Coronary artery (tissue), 2 donors: Measurements from ENCODE around the gene MEIS1.

Source experiments
- DNase-seq: peaks from one replicate; pipeline ENCODE4 v3.0.0-alpha.2; 2017; ENCODE audit warnings: low spot score
- H3K27ac ChIP-seq, 2 donors: fragments of 200-600 bp; sonication (generic); one replicate each; pipeline ENCODE4 v1.5.1; 2016 to 2019
- H3K4me3 ChIP-seq: fragments of 200-600 bp; sonication (generic); 2 replicates; pipeline ENCODE4 v1.5.1; 2016; ENCODE audit warnings: mild to moderate bottlenecking, moderate library complexity
- CTCF ChIP-seq: fragments of 200-600 bp; sonication (generic); IDR thresholded peaks from one replicate; pipeline ENCODE4 v1.5.1; 2019; ENCODE audit warnings: antibody characterized with exemption

Gene MEIS1

DNA sequence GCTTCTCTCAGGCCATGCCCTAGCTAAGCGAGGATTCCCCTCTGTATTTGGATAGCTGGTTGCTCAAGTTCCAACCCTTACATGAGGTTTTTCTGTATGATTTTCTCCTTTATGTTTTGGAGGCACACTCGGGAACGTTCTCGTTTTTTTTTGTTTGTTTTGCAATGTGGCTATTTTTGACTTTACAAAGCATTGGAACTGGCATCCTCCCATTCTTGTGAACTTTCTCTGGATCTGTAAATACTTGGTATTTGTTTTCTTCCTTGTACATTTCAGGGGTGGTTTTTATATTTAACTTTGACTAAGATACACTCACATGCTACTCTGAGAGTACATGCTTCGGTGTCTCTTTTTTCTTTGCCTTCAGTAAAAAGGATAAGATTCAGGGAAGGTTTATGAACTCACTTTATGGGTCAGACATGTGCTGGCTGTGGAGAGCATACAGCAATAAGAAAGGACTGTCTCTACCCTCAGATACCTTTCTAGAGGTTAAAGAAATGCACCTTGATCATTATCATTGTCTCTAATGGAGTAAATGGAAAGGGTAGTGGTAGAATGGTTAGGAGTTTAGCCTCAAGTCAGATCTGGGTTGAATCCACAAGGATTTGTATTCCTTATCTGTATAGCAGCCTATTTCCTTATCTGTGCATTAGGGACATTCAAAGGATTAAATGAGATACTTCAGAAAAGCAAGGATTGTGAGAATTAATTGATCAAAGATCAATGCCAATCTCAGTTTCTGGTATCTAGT is 61.9 kb downstream of the MEIS1 start:
- no peak for TF ChIP-seq CTCF
- DNase-seq, result no peak
- Histone ChIP-seq H3K27ac (peak overlapping the region; percentile 8 to 78), H3K4me3 (no peak overlapping the region)

GRCh38 chr2:66497431-66498288 is 62.7 kb downstream of the MEIS1 start:
- H3K27ac ChIP-seq, result no peak overlapping the region

GRCh38 chr2:66498289-66498975 is 63.5 kb downstream of the MEIS1 start:
- DNase-seq, result no peak
- Histone ChIP-seq H3K27ac (no peak overlapping the region), H3K4me3 (no peak overlapping the region)
- no peak for TF ChIP-seq CTCF

More at GRCh38 chr2:66497431-66498288, 62.7 kb downstream of the MEIS1 start:
- DNase-seq, result no peak
- no peak overlapping the region for H3K4me3 ChIP-seq
- TF ChIP-seq CTCF, result no peak

DNA sequence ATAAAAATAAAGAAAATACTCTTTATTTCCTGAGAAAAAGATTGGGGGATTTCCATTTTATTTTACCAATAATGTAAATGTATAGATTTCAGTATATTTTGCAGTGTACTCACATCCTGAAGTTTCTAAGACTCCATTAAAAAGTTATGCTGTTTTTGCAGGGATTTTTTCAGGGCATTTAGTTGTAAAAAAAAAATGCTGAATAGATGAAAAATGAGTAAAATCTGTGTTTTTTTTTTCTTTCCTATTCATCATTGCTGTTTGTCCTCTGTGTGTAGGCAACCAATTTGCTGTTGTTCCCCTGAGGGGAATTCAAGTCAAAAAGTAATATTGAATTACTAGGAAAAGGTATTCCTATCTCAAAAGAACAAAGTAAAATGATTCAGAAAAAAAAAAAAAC is 66.3 kb downstream of the MEIS1 start:
- DNase-seq, result no peak
- Histone ChIP-seq H3K27ac (no peak overlapping the region), H3K4me3 (no peak overlapping the region)
- no peak for TF ChIP-seq CTCF

- no peak for DNase-seq
- no peak for TF ChIP-seq CTCF
- Histone ChIP-seq H3K27ac (no peak overlapping the region), H3K4me3 (no peak overlapping the region)
Measured at GRCh38 chr2:66506265-66506664, 71.3 kb downstream of the MEIS1 start.

DNA sequence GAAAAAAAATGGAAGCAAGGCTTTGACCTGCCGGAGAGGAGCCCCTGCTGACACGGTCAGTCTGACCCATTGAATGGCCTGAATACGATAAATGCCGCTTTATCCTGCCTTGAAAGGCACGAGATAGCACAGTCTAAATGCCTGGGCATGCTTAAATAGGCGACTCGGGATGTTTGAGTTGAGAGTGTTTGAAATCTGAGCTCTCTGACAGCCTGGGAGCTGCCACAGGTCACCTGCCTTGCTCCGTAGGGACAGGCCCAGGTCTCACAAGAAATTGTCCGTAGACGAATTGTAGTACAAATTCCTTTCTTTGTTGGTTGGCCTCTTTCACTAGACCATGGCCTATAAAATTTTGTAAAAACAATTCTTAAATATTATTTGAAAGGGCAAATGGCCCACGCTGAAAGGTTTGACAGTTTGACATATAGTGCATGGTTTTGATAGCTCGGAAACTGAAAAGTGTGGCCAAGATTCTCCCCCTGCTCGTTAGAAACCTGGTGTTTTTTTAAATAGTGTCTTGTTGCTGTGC is 72.8 kb downstream of the MEIS1 start:
- no peak overlapping the region for H3K4me3 ChIP-seq
- TF ChIP-seq CTCF, result no peak
- no peak for DNase-seq
- no peak overlapping the region for H3K27ac ChIP-seq
